DND-41 (cell line): Measurements from ENCODE around the gene UBE2L6.

Source experiments
- ATAC-seq: fragments of 200-7000 bp; cut with Tn5 transposase; 3 replicates; pipeline ENCODE4 v1.9.1; 2021; ENCODE audit warnings: low read depth; ENCODE audit not compliant: insufficient read depth
- DNase-seq: peaks from one replicate; pipeline ENCODE4 v3.0.0-alpha.2; 2020
- H2AFZ ChIP-seq: 2 replicates; pipeline ENCODE4 v1.6.0; 2012; ENCODE audit warnings: low read depth, low read length
- H3K27ac ChIP-seq: 2 replicates; pipeline ENCODE4 v1.5.1; 2012; ENCODE audit warnings: low read length, inconsistent platforms
- H3K27me3 ChIP-seq: fragments of 200-600 bp; sonication (generic); 2 replicates; pipeline ENCODE4 v1.6.0; 2012; ENCODE audit warnings: low read length, mild to moderate bottlenecking, inconsistent platforms; ENCODE audit not compliant: insufficient read depth, poor library complexity
- H3K36me3 ChIP-seq: 2 replicates; pipeline ENCODE4 v1.5.1; 2012; ENCODE audit warnings: low read length, inconsistent platforms; ENCODE audit not compliant: insufficient read depth
- H3K4me1 ChIP-seq: 2 replicates; pipeline ENCODE4 v1.5.1; 2012; ENCODE audit warnings: mild to moderate bottlenecking, low read length; ENCODE audit not compliant: insufficient read depth
- H3K4me2 ChIP-seq: 2 replicates; pipeline ENCODE4 v1.6.0; 2012; ENCODE audit warnings: mild to moderate bottlenecking, moderate library complexity, low read length, inconsistent platforms; ENCODE audit not compliant: insufficient read depth
- H3K4me3 ChIP-seq, 2 experiments: fragments of 200-600 bp in 1 of 2; shearing (Covaris generic) in 1 of 2; 2 replicates each; pipeline ENCODE4 v1.5.1; 2012 to 2016; ENCODE audit warnings: inconsistent platforms in 2 of 2, low read length in 2 of 2, mild to moderate bottlenecking in 2 of 2, low read depth in 1 of 2, moderate library complexity in 1 of 2
- H3K79me2 ChIP-seq: 2 replicates; pipeline ENCODE4 v1.6.0; 2012; ENCODE audit warnings: low read length, inconsistent platforms; ENCODE audit not compliant: insufficient read depth
- H3K9ac ChIP-seq: 2 replicates; pipeline ENCODE4 v1.6.0; 2012; ENCODE audit warnings: low read depth, mild to moderate bottlenecking, inconsistent platforms, low read length, moderate library complexity
- H3K9me3 ChIP-seq: 2 replicates; pipeline ENCODE4 v1.5.1; 2012; ENCODE audit warnings: low read length, moderate library complexity, mild to moderate bottlenecking, inconsistent platforms; ENCODE audit not compliant: insufficient read depth, severe bottlenecking
- H4K20me1 ChIP-seq: 2 replicates; pipeline ENCODE4 v1.6.0; 2012; ENCODE audit warnings: low read length; ENCODE audit not compliant: insufficient read depth
- CTCF ChIP-seq: IDR thresholded peaks from 2 replicates; pipeline ENCODE4 v1.5.1; 2012; ENCODE audit warnings: borderline replicate concordance, low read length, moderate library complexity, mild to moderate bottlenecking; ENCODE audit not compliant: poor library complexity, severe bottlenecking; ENCODE audit errors: extremely low read depth
- EZH2 ChIP-seq: IDR thresholded peaks from 3 replicates; pipeline ENCODE4 v1.6.1; 2012; ENCODE audit warnings: borderline replicate concordance, low read depth, mild to moderate bottlenecking, moderate library complexity, low read length, inconsistent platforms; ENCODE audit not compliant: severe bottlenecking

The UBE2L6 gene

GRCh38 chr11:57610170-57610569 is 42.7 kb upstream of the UBE2L6 start:
- Histone ChIP-seq H3K4me2 (no peak overlapping the region), H3K36me3 (no peaks in the 10 kb centered on the region), H3K27me3 (no peaks in the 10 kb centered on the region), H3K4me1 (peaks cover under 1% of the 10 kb centered on the region), H3K9me3 (no peaks in the 10 kb centered on the region), H3K79me2 (no peaks in the 10 kb centered on the region), H3K9ac (no peak overlapping the region), H3K4me3 (no peak overlapping the region), H3K27ac (no peak overlapping the region), H4K20me1 (no peaks in the 10 kb centered on the region), H2AFZ (no peak overlapping the region)
- no peak for ATAC-seq
- no peak for DNase-seq
- TF ChIP-seq EZH2 (no peak), CTCF (no peak)

- Histone ChIP-seq H3K36me3 (no peaks in the 10 kb centered on the region), H2AFZ (no peak overlapping the region), H3K79me2 (no peaks in the 10 kb centered on the region), H3K4me2 (no peak overlapping the region), H4K20me1 (no peaks in the 10 kb centered on the region), H3K4me3 (no peak overlapping the region), H3K9ac (peak overlapping the region; percentile 55; the same call in 1 of the 2 replicates), H3K4me1 (peaks cover 22% of the 10 kb centered on the region), H3K27ac (peak overlapping the region; percentile 84), H3K9me3 (no peaks in the 10 kb centered on the region), H3K27me3 (no peaks in the 10 kb centered on the region)
- TF ChIP-seq EZH2 (no peak), CTCF (peak; percentile 63)
- DNase-seq (peak; percentile 49), ATAC-seq (peak; percentile 19; the same call in 2 of the 3 replicates)
Measured at GRCh38 chr11:57605028-57605420, 37.6 kb upstream of the UBE2L6 start.

- peak overlapping the region; percentile 56 for H3K4me2 ChIP-seq
- no peaks in the 10 kb centered on the region for H3K27me3 ChIP-seq
- peak overlapping the region; percentile 84 for H3K27ac ChIP-seq
- H3K9me3 ChIP-seq: no peaks in the 10 kb centered on the region
- peak overlapping the region; percentile 55 for H3K9ac ChIP-seq
- H3K79me2 ChIP-seq: no peaks in the 10 kb centered on the region
- TF ChIP-seq EZH2 (no peak), CTCF (no peak)
- peaks cover 22% of the 10 kb centered on the region for H3K4me1 ChIP-seq
- DNase-seq: peak; percentile 89
- H4K20me1 ChIP-seq: no peaks in the 10 kb centered on the region
- ATAC-seq: peak; percentile 98
- no peaks in the 10 kb centered on the region for H3K36me3 ChIP-seq
- peak overlapping the region; percentile 60 for H2AFZ ChIP-seq
- 0 out of 4 replicates have a peak overlapping the region, but pooled peaks of 1 of the 2 experiments have one; percentile 12 for H3K4me3 ChIP-seq
Measured at GRCh38 chr11:57604296-57605027, 37.0 kb upstream of the UBE2L6 start.
